ENCODE data around the gene TAS2R7.
"Not testable (repeated sequence)": the region's sequence is repeated elsewhere in the genome, so short reads cannot be mapped to it uniquely, and the experiment has no call there.

The TAS2R7 gene

GRCh38 chr12:10802587-10802986 lies at the start of gene TAS2R7:
Gene TAS2R7, minus strand, starts transcription at chr12:10802627. Its CDS starts 57 bp downstream, at chr12:10802570.
- DNase-seq (ENCODE audit: low read depth, low spot score), result no peak

- no peak for DNase-seq (ENCODE audit: low read depth, low spot score)
These were observed 48.9 kb upstream of the TAS2R7 start for GRCh38 chr12:10851243-10851858.

- DNase-seq (ENCODE audit: low read depth, low spot score), result no peak
These were observed 47.0 kb upstream of the TAS2R7 start, which contains the start of gene PRR4 for GRCh38 chr12:10849425-10849878. Gene PRR4, minus strand, starts transcription at chr12:10849475. Its CDS starts 38 bp downstream, at chr12:10849437.

GRCh38 chr12:10847744-10848143 lies 45.3 kb upstream of the TAS2R7 start:
- no peak for DNase-seq (ENCODE audit: low read depth, low spot score)

GRCh38 chr12:10842862-10843261 lies 40.4 kb upstream of the TAS2R7 start:
- DNase-seq (ENCODE audit: low read depth, low spot score), result no peak

- DNase-seq (ENCODE audit: low read depth, low spot score), result no peak
These were observed 36.0 kb upstream of the TAS2R7 start for GRCh38 chr12:10838461-10838860.

- DNase-seq (ENCODE audit: low read depth, low spot score), result no peak
These were observed 27.6 kb upstream of the TAS2R7 start for GRCh38 chr12:10829994-10830393.

GRCh38 chr12:10826258-10826657 lies 23.8 kb upstream of the TAS2R7 start, which contains the start of gene TAS2R10:
Gene TAS2R10, minus strand, starts transcription at chr12:10826358. Its CDS starts 89 bp downstream, at chr12:10826269.
- DNase-seq (ENCODE audit: low read depth, low spot score), result no peak

GRCh38 chr12:10824957-10825356 lies 22.5 kb upstream of the TAS2R7 start:
- no peak for DNase-seq (ENCODE audit: low read depth, low spot score)

- no peak for DNase-seq (ENCODE audit: low read depth, low spot score)
These were observed 9.6 kb upstream of the TAS2R7 start for GRCh38 chr12:10811883-10812536.

GRCh38 chr12:10810068-10810467 lies 7.6 kb upstream of the TAS2R7 start, which contains the start of gene TAS2R9:
Gene TAS2R9, minus strand, starts transcription at chr12:10810168. Its CDS starts 93 bp downstream, at chr12:10810075.
- DNase-seq (ENCODE audit: low read depth, low spot score), result no peak

- DNase-seq (ENCODE audit: low read depth, low spot score), result no peak
These were observed 4.8 kb upstream of the TAS2R7 start, which contains the start of gene TAS2R8 for GRCh38 chr12:10807186-10807585. Gene TAS2R8, minus strand, starts transcription at chr12:10807286. Its CDS starts 306 bp downstream, at chr12:10806980.

GRCh38 chr12:10801741-10802140 lies 686 bp downstream of the TAS2R7 start:
- no peak for DNase-seq (ENCODE audit: low read depth, low spot score)

- no peak for DNase-seq (ENCODE audit: low read depth, low spot score)
These were observed 8.2 kb downstream of the TAS2R7 start for GRCh38 chr12:10794222-10794621.

- DNase-seq (ENCODE audit: low read depth, low spot score), result not testable (repeated sequence)
These were observed 10.7 kb downstream of the TAS2R7 start for GRCh38 chr12:10791769-10792168.

- no peak for DNase-seq (ENCODE audit: low read depth, low spot score)
These were observed 19.2 kb downstream of the TAS2R7 start for GRCh38 chr12:10783252-10783651.

- no peak for DNase-seq (ENCODE audit: low read depth, low spot score)
These were observed 23.3 kb downstream of the TAS2R7 start for GRCh38 chr12:10779103-10779502.

GRCh38 chr12:10771132-10771733 lies 31.2 kb downstream of the TAS2R7 start:
- no peak for DNase-seq (ENCODE audit: low read depth, low spot score)

- no peak for DNase-seq (ENCODE audit: low read depth, low spot score)
These were observed 42.8 kb downstream of the TAS2R7 start for GRCh38 chr12:10759657-10760056.

- DNase-seq (ENCODE audit: low read depth, low spot score), result no peak
These were observed 46.2 kb downstream of the TAS2R7 start for GRCh38 chr12:10756194-10756593.

- no peak for DNase-seq (ENCODE audit: low read depth, low spot score)
These were observed 49.4 kb downstream of the TAS2R7 start for GRCh38 chr12:10753059-10753458.
